ENCODE measurements around the gene SMG9.

SMG9 gene

DNA sequence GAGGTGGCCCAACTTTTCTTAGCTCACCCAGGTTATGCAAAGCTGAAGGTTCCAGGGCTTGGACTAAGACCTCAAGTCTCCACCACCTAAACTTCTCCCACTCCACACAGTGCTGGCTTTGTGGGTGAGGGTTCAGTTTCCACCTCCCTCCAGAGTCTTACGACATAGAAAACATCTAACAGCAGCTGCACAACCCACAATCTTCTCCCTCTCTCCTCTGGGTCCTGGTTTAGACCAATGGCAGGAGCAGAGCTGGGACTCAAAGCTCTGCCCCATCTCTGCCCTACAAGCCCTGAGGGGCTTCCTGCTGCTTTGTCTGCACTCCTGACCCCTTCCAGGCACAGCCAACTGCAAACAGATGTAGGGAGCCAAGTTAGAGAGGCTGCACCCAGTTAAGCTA is 22.9 kb downstream of the SMG9 start:
- Histone ChIP-seq H3K27ac (peak overlapping the region; percentile 10 to 94 (median 87); a peak in 20 of 22 replicates), H4K20me1 (peaks cover 0 to 13% (median 0%) of the 10 kb centered on the region in 11 experiments; a peak in 3 of 22 replicates), H3K4me2 (peak overlapping the region; percentile 37 to 90 (median 75); a peak in 21 of 22 replicates), H3K27me3 (no peaks in the 10 kb centered on the region), H3K4me3 (peak overlapping the region in 2 of 10 experiments; percentile 19 to 46; a peak in 5 of 20 replicates), H3K36me3 (peaks cover 84 to 96% (median 90%) of the 10 kb centered on the region in 11 experiments), H3K9ac (peak overlapping the region; percentile 27 to 83 (median 69); a peak in 20 of 22 replicates), H3K9me3 (replicated peaks in 1 of 11) (no peaks in the 10 kb centered on the region), H3K4me1 (peaks cover 33 to 70% (median 51%) of the 10 kb centered on the region in 10 experiments)
- peak in 5 of 11 experiments; percentile 36 to 70 (median 39); a peak in 6 of 22 replicates for TF ChIP-seq Cebpa-rat (IDR thresholded peaks at IDR 0.05)

GRCh38 chr19:43731346-43731745 is 23.4 kb downstream of the SMG9 start:
- Histone ChIP-seq H3K27me3 (no peaks in the 10 kb centered on the region), H3K4me1 (peaks cover 34 to 71% (median 56%) of the 10 kb centered on the region in 10 experiments), H3K9ac (peak overlapping the region in 10 of 11 experiments; percentile 27 to 83 (median 70); a peak in 18 of 22 replicates), H4K20me1 (peaks cover 0 to 13% (median 0%) of the 10 kb centered on the region in 11 experiments; a peak in 3 of 22 replicates), H3K9me3 (replicated peaks in 1 of 11) (no peaks in the 10 kb centered on the region), H3K27ac (peak overlapping the region in 10 of 11 experiments; percentile 35 to 94 (median 87); a peak in 20 of 22 replicates), H3K4me2 (peak overlapping the region; percentile 37 to 90 (median 75); a peak in 21 of 22 replicates), H3K4me3 (peak overlapping the region in 2 of 10 experiments; percentile 19 to 46; a peak in 2 of 20 replicates), H3K36me3 (peaks cover 79 to 91% (median 85%) of the 10 kb centered on the region in 11 experiments)
- no peak for TF ChIP-seq Cebpa-rat (IDR thresholded peaks at IDR 0.05)

GRCh38 chr19:43729919-43730318 is 24.8 kb downstream of the SMG9 start:
- Histone ChIP-seq H3K9me3 (replicated peaks in 1 of 11) (no peaks in the 10 kb centered on the region), H3K9ac (peak overlapping the region in 1 of 11 experiments; percentile 40; a peak in 1 of 22 replicates), H3K27me3 (no peaks in the 10 kb centered on the region), H3K4me1 (peaks cover 45 to 83% (median 66%) of the 10 kb centered on the region in 10 experiments), H4K20me1 (peaks cover 0 to 13% (median 0%) of the 10 kb centered on the region in 11 experiments; a peak in 3 of 22 replicates), H3K27ac (peak overlapping the region in 8 of 11 experiments; percentile 78 to 94 (median 87); a peak in 11 of 22 replicates), H3K36me3 (peaks cover 66 to 77% (median 71%) of the 10 kb centered on the region in 11 experiments), H3K4me3 (no peak overlapping the region), H3K4me2 (no peak overlapping the region)
- TF ChIP-seq Cebpa-rat (IDR thresholded peaks at IDR 0.05) = no peak

- TF ChIP-seq Cebpa-rat (IDR thresholded peaks at IDR 0.05) = no peak
Measured at GRCh38 chr19:43727593-43727853, 27.2 kb downstream of the SMG9 start.

GRCh38 chr19:43726736-43727592 is 27.8 kb downstream of the SMG9 start:
- Histone ChIP-seq H3K36me3 (peaks cover 40 to 47% (median 44%) of the 10 kb centered on the region in 11 experiments), H3K27ac (peak overlapping the region in 6 of 11 experiments; percentile 5 to 50 (median 28); a peak in 8 of 22 replicates), H3K27me3 (no peaks in the 10 kb centered on the region), H3K4me3 (no peak overlapping the region), H3K9me3 (replicated peaks in 1 of 11) (no peaks in the 10 kb centered on the region), H4K20me1 (peaks cover 0 to 9% (median 0%) of the 10 kb centered on the region in 11 experiments; a peak in 2 of 22 replicates), H3K4me1 (peaks cover 31 to 59% (median 45%) of the 10 kb centered on the region in 10 experiments; a peak in 19 of 20 replicates), H3K4me2 (peak overlapping the region in 10 of 11 experiments; percentile 4 to 66 (median 37); a peak in 14 of 22 replicates), H3K9ac (no peak overlapping the region)
- TF ChIP-seq Cebpa-rat (IDR thresholded peaks at IDR 0.05) = no peak

More at GRCh38 chr19:43727593-43727853, 27.2 kb downstream of the SMG9 start:
- Histone ChIP-seq H3K4me3 (no peak overlapping the region), H4K20me1 (peaks cover 0 to 9% (median 0%) of the 10 kb centered on the region in 11 experiments; a peak in 3 of 22 replicates), H3K27me3 (no peaks in the 10 kb centered on the region), H3K9me3 (replicated peaks in 1 of 11) (no peaks in the 10 kb centered on the region), H3K4me1 (peaks cover 36 to 64% (median 51%) of the 10 kb centered on the region in 10 experiments), H3K36me3 (peaks cover 43 to 53% (median 47%) of the 10 kb centered on the region in 11 experiments), H3K9ac (no peak overlapping the region), H3K4me2 (peak overlapping the region in 7 of 11 experiments; percentile 4 to 66 (median 38); a peak in 10 of 22 replicates), H3K27ac (peak overlapping the region in 3 of 11 experiments; percentile 28 to 50 (median 35); a peak in 5 of 22 replicates)

- Histone ChIP-seq H4K20me1 (peaks cover 0 to 9% (median 0%) of the 10 kb centered on the region in 11 experiments; a peak in 2 of 22 replicates), H3K36me3 (peaks cover 25 to 32% (median 30%) of the 10 kb centered on the region in 11 experiments), H3K4me1 (peaks cover 20 to 44% (median 36%) of the 10 kb centered on the region in 10 experiments; a peak in 18 of 20 replicates), H3K4me3 (no peak overlapping the region), H3K9me3 (replicated peaks in 1 of 11) (no peaks in the 10 kb centered on the region), H3K9ac (peak overlapping the region in 1 of 11 experiments; percentile 35; a peak in 2 of 22 replicates), H3K4me2 (peak overlapping the region in 9 of 11 experiments; percentile 2 to 66 (median 32); a peak in 10 of 22 replicates), H3K27me3 (no peaks in the 10 kb centered on the region), H3K27ac (peak overlapping the region in 4 of 11 experiments; percentile 9 to 55 (median 50); a peak in 7 of 22 replicates)
- TF ChIP-seq Cebpa-rat (IDR thresholded peaks at IDR 0.05) = no peak
Measured at GRCh38 chr19:43725468-43725867, 29.3 kb downstream of the SMG9 start.

- Histone ChIP-seq H3K4me1 (peaks cover 20 to 44% (median 34%) of the 10 kb centered on the region in 10 experiments; a peak in 18 of 20 replicates), H3K4me3 (no peak overlapping the region), H3K4me2 (peak overlapping the region in 4 of 11 experiments; percentile 2 to 54 (median 29); a peak in 5 of 22 replicates), H3K36me3 (peaks cover 19 to 27% (median 24%) of the 10 kb centered on the region in 11 experiments), H3K27me3 (no peaks in the 10 kb centered on the region), H4K20me1 (peaks cover 0 to 9% (median 0%) of the 10 kb centered on the region in 11 experiments; a peak in 2 of 22 replicates), H3K9me3 (replicated peaks in 1 of 11) (no peaks in the 10 kb centered on the region), H3K9ac (peak overlapping the region in 2 of 11 experiments; percentile 32 to 35; a peak in 1 of 22 replicates), H3K27ac (peak overlapping the region in 4 of 11 experiments; percentile 42 to 50 (median 48); a peak in 6 of 22 replicates)
- TF ChIP-seq Cebpa-rat (IDR thresholded peaks at IDR 0.05) = no peak
Measured at GRCh38 chr19:43724896-43725295, 29.9 kb downstream of the SMG9 start.

- H3K9ac ChIP-seq = no peak overlapping the region
- H3K36me3 ChIP-seq = peaks cover 6 to 14% (median 11%) of the 10 kb centered on the region in 11 experiments
- H4K20me1 ChIP-seq = peaks cover 0 to 9% (median 0%) of the 10 kb centered on the region in 11 experiments; a peak in 2 of 22 replicates
- no peak for TF ChIP-seq Cebpa-rat (IDR thresholded peaks at IDR 0.05)
- peaks cover 20 to 44% (median 33%) of the 10 kb centered on the region in 10 experiments; a peak in 18 of 20 replicates for H3K4me1 ChIP-seq
- H3K4me3 ChIP-seq = no peak overlapping the region
- no peak overlapping the region for H3K27ac ChIP-seq
- H3K27me3 ChIP-seq = no peaks in the 10 kb centered on the region
- H3K4me2 ChIP-seq = no peak overlapping the region
- no peaks in the 10 kb centered on the region for H3K9me3 ChIP-seq (replicated peaks in 1 of 11)
Measured at GRCh38 chr19:43723588-43723987, 31.2 kb downstream of the SMG9 start.

Measured in BLaER1 treated with 17β-estradiol and CSF1 and Interleukin-3, amounts not matched to agents 10 nM and 100 nM (cell line).